OCI-LY7 (cell line): ENCODE data around the gene CNNM4.

ENCODE experiments used
- EZH2phosphoT487 ChIP-seq: fragments of 200-600 bp; sonication (generic); IDR thresholded peaks from 2 replicates; pipeline ENCODE4 v1.6.1; 2018; ENCODE audit warnings: low read depth, borderline replicate concordance, mild to moderate bottlenecking, mixed run types, antibody characterized with exemption, low read length, moderate library complexity, mixed read lengths
- TF ChIP-seq, protein P1 (sequence below): fragments of 200-600 bp; sonication (generic); conservative IDR thresholded peaks from 2 replicates; pipeline ENCODE4 v1.5.1; 2014; ENCODE audit warnings: mild to moderate bottlenecking, antibody characterized with exemption, low read length, moderate library complexity, mixed read lengths

- TF ChIP-seq, protein P1, sequence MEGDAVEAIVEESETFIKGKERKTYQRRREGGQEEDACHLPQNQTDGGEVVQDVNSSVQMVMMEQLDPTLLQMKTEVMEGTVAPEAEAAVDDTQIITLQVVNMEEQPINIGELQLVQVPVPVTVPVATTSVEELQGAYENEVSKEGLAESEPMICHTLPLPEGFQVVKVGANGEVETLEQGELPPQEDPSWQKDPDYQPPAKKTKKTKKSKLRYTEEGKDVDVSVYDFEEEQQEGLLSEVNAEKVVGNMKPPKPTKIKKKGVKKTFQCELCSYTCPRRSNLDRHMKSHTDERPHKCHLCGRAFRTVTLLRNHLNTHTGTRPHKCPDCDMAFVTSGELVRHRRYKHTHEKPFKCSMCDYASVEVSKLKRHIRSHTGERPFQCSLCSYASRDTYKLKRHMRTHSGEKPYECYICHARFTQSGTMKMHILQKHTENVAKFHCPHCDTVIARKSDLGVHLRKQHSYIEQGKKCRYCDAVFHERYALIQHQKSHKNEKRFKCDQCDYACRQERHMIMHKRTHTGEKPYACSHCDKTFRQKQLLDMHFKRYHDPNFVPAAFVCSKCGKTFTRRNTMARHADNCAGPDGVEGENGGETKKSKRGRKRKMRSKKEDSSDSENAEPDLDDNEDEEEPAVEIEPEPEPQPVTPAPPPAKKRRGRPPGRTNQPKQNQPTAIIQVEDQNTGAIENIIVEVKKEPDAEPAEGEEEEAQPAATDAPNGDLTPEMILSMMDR = no peak
- no peak for TF ChIP-seq EZH2phosphoT487
These were observed 63.6 kb downstream of the CNNM4 start for GRCh38 chr2:96824079-96824870.
